Femur (tissue), 1 donor: ENCODE data around the gene PRRC2A.
A peak's percentile ranks its signal among the peaks of the same experiment; 100 is the strongest.
"Not testable (repeated sequence)": the region's sequence is repeated elsewhere in the genome, so short reads cannot be mapped to it uniquely, and the experiment has no call there.

Experiments used
- DNase-seq: peaks from one replicate; pipeline ENCODE4 v3.0.0-alpha.2; 2017

PRRC2A gene

DNA sequence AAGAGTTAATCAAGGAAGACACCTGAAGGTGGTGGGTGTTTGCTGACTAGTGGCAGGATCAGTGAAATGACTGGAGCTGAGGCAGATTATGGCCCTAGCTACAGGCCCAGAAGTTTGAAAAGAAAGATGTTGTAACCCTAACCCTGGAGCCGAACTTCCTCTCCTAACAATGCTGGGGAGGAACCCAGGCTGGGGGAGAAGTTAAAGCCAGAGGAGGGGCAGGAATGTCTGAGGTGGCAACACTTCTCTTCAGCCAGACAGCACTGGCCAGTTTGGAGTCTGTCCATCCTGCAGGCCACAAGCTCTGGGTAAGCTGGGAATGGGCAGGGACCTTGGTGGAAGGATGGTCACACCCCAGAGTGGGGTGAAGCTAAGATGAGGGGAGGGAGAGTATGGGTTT is 34.5 kb upstream of the PRRC2A start, which contains the start of gene LST1:
LST1 (plus strand) TSS at position 270 of the 400 bp plus-strand sequence. CDS start 1,023 bp downstream, outside the sequence.
- DNase-seq = no peak

GRCh38 chr6:31586599-31587281 is 33.8 kb upstream of the PRRC2A start:
- peak; percentile 48 for DNase-seq

DNA sequence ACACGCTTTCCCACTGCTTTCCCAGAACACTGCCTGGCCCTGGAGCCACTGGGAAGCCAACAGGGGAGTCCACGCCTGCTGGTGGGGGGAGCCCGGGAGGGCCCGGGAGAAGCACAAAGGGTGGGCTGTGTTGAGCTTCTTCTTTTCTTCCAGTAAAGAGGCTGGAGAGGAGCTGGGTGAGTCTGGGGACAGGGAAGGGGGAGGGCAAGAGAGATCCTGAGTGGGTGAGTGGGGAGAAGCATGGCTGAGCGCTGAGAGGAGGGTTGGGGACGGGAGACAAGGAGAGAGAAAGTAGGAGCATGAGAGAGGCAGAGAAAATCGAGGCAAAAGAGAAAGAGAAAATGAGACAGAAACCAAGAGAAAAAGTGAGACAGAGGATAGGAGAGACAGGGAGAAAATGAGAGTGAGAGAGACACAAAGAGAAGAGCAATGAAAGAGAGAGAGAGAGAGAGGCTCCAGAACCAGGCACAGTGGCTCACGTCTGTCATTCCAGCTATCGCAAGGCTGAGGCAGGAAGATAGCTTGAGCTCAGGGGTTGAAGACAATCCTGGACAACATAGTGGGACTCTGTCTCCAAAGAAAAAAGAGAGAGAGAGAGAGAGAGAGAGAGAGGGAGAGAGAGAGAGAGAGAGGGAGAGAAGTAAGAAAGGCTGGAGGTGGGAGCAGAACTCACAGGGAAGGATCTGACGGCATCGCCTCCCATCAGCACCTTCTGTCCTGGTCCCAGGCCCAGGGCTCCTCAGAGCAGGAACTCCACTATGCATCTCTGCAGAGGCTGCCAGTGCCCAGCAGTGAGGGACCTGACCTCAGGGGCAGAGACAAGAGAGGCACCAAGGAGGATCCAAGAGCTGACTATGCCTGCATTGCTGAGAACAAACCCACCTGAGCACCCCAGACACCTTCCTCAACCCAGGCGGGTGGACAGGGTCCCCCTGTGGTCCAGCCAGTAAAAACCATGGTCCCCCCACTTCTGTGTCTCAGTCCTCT is 32.4 kb upstream of the PRRC2A start:
- no peak for DNase-seq

GRCh38 chr6:31588871-31589650 is 31.5 kb upstream of the PRRC2A start:
- DNase-seq = no peak

- DNase-seq = not testable (repeated sequence)
These were observed 29.8 kb upstream of the PRRC2A start for GRCh38 chr6:31590691-31591090.

DNA sequence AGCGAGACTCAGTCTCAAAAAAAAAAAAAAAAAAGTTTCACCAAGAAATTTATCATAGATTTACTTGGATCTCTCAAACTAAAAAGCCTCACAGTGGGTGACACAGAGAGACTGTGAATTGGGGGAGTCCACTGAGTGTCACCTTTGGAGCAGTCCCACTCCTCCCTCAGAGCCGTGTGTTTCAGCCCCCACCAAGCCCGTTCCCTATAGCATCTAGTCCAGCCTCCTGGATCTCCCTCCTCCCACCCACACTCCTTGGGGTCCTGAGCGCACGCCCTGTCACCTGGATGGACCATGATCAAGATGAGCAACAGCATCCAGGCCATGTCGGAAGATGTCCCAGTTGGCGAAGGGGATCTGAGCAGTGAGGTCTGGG is 28.1 kb upstream of the PRRC2A start:
- DNase-seq = no peak

GRCh38 chr6:31597006-31597405 is 23.5 kb upstream of the PRRC2A start:
- DNase-seq = no peak

DNA sequence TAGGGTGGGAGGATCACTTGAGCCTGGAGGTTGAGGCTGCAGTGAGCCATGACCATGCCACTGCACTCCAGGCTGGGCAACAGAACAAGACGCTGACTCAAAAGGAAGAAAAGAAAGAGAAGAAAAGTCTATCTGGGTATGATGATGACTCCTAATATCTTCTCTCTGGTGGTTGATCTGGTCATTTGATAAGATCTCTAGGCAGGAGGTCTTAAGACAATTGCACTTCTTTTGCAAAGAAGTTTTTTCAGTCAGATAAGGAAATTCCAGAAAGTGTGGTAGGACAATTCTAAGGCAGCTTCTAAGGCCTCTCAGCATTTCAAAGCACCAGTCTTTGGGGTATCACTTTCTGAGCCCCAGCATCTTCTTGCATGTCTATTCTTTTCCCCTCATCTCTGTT is 13.2 kb upstream of the PRRC2A start:
- DNase-seq = no peak

GRCh38 chr6:31609519-31610406 is 10.8 kb upstream of the PRRC2A start:
- no peak for DNase-seq

DNA sequence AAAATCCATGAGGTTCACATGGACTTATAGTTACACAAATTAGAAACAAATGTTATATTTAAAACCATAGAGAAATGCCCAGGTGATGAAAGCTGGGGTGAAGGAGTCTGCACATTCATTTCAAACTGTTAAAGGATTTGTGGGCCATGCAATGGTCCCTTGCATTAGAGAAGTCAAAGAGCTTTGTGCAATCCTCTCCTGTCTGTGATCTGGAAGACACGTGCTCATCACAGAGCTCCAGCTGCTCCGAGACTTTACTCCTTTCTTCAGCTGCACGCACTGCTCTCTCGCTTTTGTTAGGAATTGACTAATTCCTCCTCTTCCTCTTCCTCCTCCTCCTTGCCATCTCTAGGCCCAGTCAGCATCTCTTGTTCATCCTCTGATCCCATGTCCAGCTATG is 9.5 kb upstream of the PRRC2A start:
- no peak for DNase-seq

DNA sequence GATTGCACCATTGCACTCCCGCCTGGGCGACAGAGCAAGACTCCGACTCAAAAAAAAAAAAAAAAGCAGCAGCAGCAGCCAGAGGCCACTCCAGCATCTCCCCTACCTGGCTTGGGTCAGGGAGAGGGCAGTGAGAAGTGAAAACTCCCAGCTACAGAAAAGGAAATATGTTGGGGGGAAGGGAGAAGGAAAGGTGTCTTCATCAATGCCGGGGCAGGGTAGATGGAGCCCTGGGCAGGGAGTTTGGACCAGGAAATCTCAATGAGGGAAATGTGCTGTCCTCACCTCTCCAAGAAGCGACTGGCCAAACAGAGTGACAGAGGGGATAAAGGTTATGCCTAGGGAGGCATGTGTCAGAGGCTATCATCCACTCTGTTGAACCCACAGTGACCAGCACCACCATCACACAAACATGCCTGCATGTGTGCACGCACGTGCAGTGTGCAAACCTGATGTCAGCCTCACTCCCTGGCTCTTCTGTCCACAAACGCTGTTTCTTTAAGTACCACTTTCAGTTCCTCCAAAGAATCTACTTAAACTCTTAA is 6.4 kb upstream of the PRRC2A start:
- no peak for DNase-seq

GRCh38 chr6:31614684-31615578 is 5.6 kb upstream of the PRRC2A start, which contains the start of gene AIF1:
AIF1 (plus strand) TSS chr6:31615234; CDS start chr6:31615330, 96 bp downstream.
- no peak for DNase-seq

DNA sequence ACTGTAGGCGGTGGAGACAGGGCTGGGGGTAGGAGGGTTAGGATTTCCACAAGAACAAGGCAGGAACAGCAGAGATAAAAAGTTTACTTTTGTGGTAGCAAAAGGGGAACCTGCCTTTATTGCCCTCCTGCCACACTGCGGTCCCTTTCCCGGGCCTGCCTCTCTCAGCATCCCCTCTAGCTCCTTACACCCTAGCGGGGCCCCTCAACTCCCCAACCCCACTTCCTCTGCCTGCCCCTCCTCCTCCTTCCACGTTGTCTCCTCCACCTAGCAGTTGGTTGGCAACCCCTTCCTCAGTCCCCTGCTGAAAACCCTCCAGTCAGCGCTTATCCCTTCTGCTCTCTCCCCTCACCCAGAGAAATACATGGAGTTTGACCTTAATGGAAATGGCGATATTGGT is 4.8 kb upstream of the PRRC2A start:
- DNase-seq = no peak

DNA sequence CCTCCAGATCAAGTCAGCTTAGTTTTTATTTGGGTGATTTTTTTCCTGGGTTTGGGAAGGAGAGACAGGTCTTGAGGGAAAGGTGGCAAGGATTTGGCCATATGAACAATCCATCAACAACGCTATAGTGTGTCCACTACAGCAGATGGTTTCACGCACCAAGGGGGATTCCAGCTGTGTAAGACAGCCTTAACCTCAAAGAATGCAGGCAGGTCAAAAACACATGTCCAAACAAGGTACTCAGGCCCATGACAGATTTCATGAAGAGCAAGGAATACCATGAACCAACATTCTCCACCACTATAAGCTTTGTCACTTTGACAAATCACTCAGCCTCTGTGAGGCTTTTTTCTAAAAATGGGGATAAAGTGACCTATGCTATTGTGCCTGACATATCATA is 3.5 kb upstream of the PRRC2A start:
- DNase-seq = no peak

- DNase-seq = peak; percentile 99
These were observed 520 bp upstream of the PRRC2A start for GRCh38 chr6:31619805-31620585.

GRCh38 chr6:31621320-31621939 is 915 bp downstream of the PRRC2A start:
- DNase-seq = no peak

DNA sequence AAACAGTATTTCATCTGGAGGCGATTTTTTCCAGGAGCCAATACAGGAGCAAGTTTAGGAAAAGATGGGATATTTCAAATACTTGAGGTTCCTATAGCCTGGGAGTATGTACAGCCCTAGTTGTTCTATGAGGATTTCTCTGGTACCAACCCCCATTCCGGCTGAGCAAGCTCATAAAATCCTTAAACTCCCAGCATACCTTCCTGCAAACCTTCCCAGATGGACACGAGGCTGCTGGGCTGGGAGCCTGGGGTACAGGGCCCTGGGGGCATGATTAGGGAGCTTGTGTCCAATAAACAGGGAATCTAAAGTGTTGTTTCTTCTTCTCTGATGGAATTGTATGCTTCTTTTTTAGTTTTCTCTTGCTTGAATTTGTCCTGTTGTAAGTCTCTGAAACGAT is 1.5 kb downstream of the PRRC2A start:
- DNase-seq = no peak

DNA sequence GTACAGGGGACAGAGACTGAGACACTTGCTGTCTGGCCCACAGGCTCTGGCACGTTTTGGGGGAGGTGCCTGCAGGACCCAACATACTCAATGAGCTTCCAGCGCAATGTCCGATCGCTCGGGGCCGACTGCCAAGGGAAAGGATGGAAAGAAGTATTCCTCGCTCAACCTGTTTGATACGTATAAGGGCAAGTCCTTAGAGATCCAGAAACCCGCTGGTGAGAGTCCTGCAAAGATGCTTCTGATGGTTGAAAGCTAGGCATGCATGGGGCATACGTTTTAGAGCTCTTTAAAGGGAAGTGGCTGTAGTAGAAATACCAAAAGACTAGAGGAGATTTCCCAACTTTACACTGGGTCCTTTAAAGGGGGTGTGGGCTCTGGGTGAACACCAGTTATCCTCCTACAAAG is 2.2 kb downstream of the PRRC2A start:
- no peak for DNase-seq

GRCh38 chr6:31624070-31624469 is 3.6 kb downstream of the PRRC2A start:
- DNase-seq = no peak
